Spleen (tissue), 11 donors: ENCODE results near the gene PTPN4. TPM values are rescaled to one million over a fixed set of nuclear protein-coding genes. Genes with fewer than 3 reads are reported as not detected.

Experiments
- DNase-seq: peaks from one replicate; pipeline ENCODE4 v3.0.0-alpha.2; 2020
- H3K27ac ChIP-seq, 8 donors: fragments of 200-600 bp; sonication (generic) in 7 of 8; 1 replicate in 4 of 8; 2 replicates in 4 of 8; pipeline versions ENCODE4 v1.5.0 to v1.8.0; 2016 to 2021; ENCODE audit warnings: inconsistent platforms in 4 of 8, mild to moderate bottlenecking in 4 of 8, moderate library complexity in 1 of 8
- H3K27me3 ChIP-seq, 7 donors: fragments of 200-600 bp; sonication (generic) in 6 of 7; replicated peaks in 1 of 7; 1 replicate in 4 of 7; 2 replicates in 3 of 7; pipeline versions ENCODE4 v1.5.0 to v1.8.0; 2016 to 2021; ENCODE audit warnings: inconsistent platforms in 3 of 7, mild to moderate bottlenecking in 1 of 7
- H3K36me3 ChIP-seq, 6 donors: fragments of 200-600 bp; sonication (generic) in 5 of 6; 1 replicate in 4 of 6; 2 replicates in 2 of 6; pipeline versions ENCODE4 v1.5.0 to v1.8.0; 2016 to 2021; ENCODE audit warnings: inconsistent platforms in 2 of 6
- H3K4me1 ChIP-seq, 6 donors: fragments of 200-600 bp; sonication (generic) in 5 of 6; 1 replicate in 3 of 6; 2 replicates in 3 of 6; pipeline versions ENCODE4 v1.5.0 to v1.8.0; 2016 to 2021; ENCODE audit warnings: inconsistent platforms in 3 of 6
- H3K4me3 ChIP-seq, 8 donors: fragments of 200-600 bp; sonication (generic) in 7 of 8; 1 replicate in 4 of 8; 2 replicates in 4 of 8; pipeline versions ENCODE4 v1.5.0 to v1.8.0; 2016 to 2021; ENCODE audit warnings: inconsistent platforms in 4 of 8, mild to moderate bottlenecking in 4 of 8, moderate library complexity in 2 of 8
- H3K9me3 ChIP-seq, 8 donors: fragments of 200-600 bp; sonication (generic) in 7 of 8; 1 replicate in 4 of 8; 2 replicates in 4 of 8; pipeline versions ENCODE4 v1.5.0 to v1.8.0; 2016 to 2021; ENCODE audit warnings: inconsistent platforms in 4 of 8
- POLR2A ChIP-seq, 3 donors: fragments of 450-650 bp; IDR thresholded peaks; one replicate each; pipeline ENCODE4 v1.5.1; 2017; ENCODE audit warnings: antibody characterized with exemption in 3 of 3, mild to moderate bottlenecking in 1 of 3
- POLR2AphosphoS5 ChIP-seq, 3 donors: sonication (generic); formaldehyde crosslinking; IDR thresholded peaks; one replicate each; pipeline ENCODE4 v1.5.1; 2017; ENCODE audit warnings: antibody characterized with exemption in 3 of 3
- WGBS, 5 donors: extraction: QIAGEN DNeasy Blood & Tissue Kit in 3 of 5; methylation state at CpG; one replicate each; pipeline versions ENCODE4 v1.1.5 to v1.1.7; 2013 to 2018; 5-methylcytosine and 5-hydroxymethylcytosine counted together
- intact Hi-C: fragments of 100-400 bp; cut with DNase I; formaldehyde crosslinking; loops from one replicate; pipeline ENCODE4 v1.15.0; 2023; ENCODE audit warnings: low total_unique reads
- polyA plus RNA-seq, 3 donors: library from polyadenylated mRNA; stranded (reverse); fragments of 200-250 nt; gene quantifications; one replicate each; pipeline ENCODE4 v1.2.1, GENCODE V29; 2013
- total RNA-seq, 7 donors: library from RNA; depleted of rRNA in 3 of 7; stranded (reverse); fragments of >200 nt in 3 of 7; fragmentation: NEBNext Ultra II Directional in 4 of 7; extraction: Animal tissue kit (Norgen Biotek cat#: 25700) in 4 of 7; gene quantifications; one replicate each; pipeline versions ENCODE4 v1.1.0 to v1.2.1, GENCODE V29; 2016 to 2021
- TF ChIP-seq, protein P1 (sequence below), 11 experiments: fragments of 200-600 bp in 7 of 11; fragments of 450-650 bp in 4 of 11; sonication (generic) in 4 of 11; IDR thresholded peaks in 8 of 11; conservative IDR thresholded peaks in 3 of 11; 1 replicate in 7 of 11; 2 replicates in 4 of 11; pipeline versions ENCODE4 v1.4.0 to v1.8.0; 2016 to 2021; ENCODE audit warnings: antibody characterized with exemption in 11 of 11, inconsistent platforms in 4 of 11, mild to moderate bottlenecking in 1 of 11
- donor health status: healthy with polysubstance abuse.
- donor health status: DM: no; HTN: no; CAD: no; lungs with moderate emphysema.
- donor health status: DM: no; HTN: no; CAD: no.
- donor health status: Bipolar disorder and iron deficiency.
- donor health status: healthy.
- donor health status: DM: no; HTN: no; CAD: no.
- donor health status: DM: yes; HTN: yes; CAD: no.

PTPN4 gene
- total and polyA plus RNA-seq, 10 donors, result 2.4 to 50.9 (median 37.1) TPM

DNA sequence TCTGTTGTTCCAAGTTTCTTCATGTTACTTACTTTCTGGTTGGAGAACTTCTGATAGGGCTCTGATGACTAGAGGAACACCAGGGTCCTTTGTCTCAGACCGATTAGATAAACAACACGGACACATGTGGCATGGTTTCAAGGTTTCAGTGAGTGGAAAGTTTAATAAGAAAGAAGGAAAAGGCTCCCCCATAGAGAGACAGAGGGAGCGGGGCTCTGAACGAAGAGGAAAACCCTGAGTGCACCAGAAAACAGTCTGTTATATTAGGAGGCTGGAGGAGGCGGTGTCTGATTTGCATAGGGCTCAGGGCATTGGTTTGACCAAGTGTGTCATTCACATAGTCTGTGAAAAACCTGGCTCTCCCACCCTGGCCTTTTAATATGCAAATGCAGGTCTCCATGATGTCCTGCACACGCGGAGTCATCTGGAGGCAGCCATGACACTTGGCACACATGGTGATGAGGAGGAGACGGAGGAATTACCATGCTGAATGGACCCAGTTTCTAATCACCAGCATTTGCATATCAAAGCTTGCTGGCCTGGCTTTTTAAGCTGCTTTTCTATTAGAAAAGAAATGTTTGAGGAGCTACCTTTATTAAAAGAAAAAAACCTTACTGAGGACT, 94.2 kb downstream of the PTPN4 start:
- peaks cover 0 to 13% (median 0%) of the 10 kb centered on the region in 6 donors for H3K36me3 ChIP-seq
- no peak for DNase-seq
- peaks cover 19 to 55% (median 41%) of the 10 kb centered on the region in 8 donors for H3K9me3 ChIP-seq
- H3K4me1 ChIP-seq, result peaks cover 0 to 4% (median 0%) of the 10 kb centered on the region in 6 donors
- no peak overlapping the region for H3K4me3 ChIP-seq
- H3K27ac ChIP-seq, result no peak overlapping the region
- TF ChIP-seq POLR2A (IDR thresholded peaks at IDR 0.05) (no peak), POLR2AphosphoS5 (IDR thresholded peaks at IDR 0.05) (no peak)
- TF ChIP-seq, protein P1, sequence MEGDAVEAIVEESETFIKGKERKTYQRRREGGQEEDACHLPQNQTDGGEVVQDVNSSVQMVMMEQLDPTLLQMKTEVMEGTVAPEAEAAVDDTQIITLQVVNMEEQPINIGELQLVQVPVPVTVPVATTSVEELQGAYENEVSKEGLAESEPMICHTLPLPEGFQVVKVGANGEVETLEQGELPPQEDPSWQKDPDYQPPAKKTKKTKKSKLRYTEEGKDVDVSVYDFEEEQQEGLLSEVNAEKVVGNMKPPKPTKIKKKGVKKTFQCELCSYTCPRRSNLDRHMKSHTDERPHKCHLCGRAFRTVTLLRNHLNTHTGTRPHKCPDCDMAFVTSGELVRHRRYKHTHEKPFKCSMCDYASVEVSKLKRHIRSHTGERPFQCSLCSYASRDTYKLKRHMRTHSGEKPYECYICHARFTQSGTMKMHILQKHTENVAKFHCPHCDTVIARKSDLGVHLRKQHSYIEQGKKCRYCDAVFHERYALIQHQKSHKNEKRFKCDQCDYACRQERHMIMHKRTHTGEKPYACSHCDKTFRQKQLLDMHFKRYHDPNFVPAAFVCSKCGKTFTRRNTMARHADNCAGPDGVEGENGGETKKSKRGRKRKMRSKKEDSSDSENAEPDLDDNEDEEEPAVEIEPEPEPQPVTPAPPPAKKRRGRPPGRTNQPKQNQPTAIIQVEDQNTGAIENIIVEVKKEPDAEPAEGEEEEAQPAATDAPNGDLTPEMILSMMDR (IDR thresholded peaks at IDR 0.05 in 8 of 11, conservative IDR thresholded peaks at IDR 0.05 in 3 of 11), result no peak
- intact Hi-C loops, result no loop called here
- no peaks in the 10 kb centered on the region for H3K27me3 ChIP-seq
- 93 to 97% (median 96%) methylated on average over 8 of the region's 8 CpGs for WGBS, 5 donors

DNA sequence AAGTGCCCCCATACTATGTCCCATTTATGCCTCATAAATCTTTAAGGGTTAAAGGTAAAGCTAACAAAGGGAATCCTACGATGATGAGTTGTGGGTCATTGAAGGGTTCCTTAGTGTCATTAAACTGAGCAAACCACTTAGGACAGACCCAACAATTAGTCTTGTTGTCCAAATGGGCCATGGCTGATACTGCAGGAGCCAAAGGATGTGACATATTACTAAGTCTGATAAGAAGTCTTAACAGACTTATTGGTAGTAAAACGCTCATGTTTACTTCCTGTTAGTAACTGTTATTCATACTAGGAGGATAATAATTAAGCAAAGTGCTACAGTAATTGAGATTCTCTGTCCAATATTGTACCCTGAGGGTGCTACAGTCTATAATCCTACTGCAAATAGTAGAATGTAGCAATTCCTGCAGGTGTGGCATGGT, 96.8 kb downstream of the PTPN4 start:
- Histone ChIP-seq H3K4me1 (peaks cover 0 to 15% (median 0%) of the 10 kb centered on the region in 6 donors), H3K36me3 (peaks cover 0 to 7% (median 0%) of the 10 kb centered on the region in 6 donors), H3K4me3 (no peak overlapping the region), H3K9me3 (peaks cover 13 to 29% (median 23%) of the 10 kb centered on the region in 8 donors), H3K27me3 (no peaks in the 10 kb centered on the region), H3K27ac (no peak overlapping the region)
- DNase-seq, result no peak
- 51 to 73% (median 61%) methylated on average over 2 of the region's 2 CpGs for WGBS, 5 donors
- intact Hi-C loops, result no loop called here
- TF ChIP-seq POLR2A (IDR thresholded peaks at IDR 0.05) (no peak), POLR2AphosphoS5 (IDR thresholded peaks at IDR 0.05) (no peak)
- TF ChIP-seq, protein P1 (IDR thresholded peaks at IDR 0.05 in 8 of 11, conservative IDR thresholded peaks at IDR 0.05 in 3 of 11), result no peak

DNA sequence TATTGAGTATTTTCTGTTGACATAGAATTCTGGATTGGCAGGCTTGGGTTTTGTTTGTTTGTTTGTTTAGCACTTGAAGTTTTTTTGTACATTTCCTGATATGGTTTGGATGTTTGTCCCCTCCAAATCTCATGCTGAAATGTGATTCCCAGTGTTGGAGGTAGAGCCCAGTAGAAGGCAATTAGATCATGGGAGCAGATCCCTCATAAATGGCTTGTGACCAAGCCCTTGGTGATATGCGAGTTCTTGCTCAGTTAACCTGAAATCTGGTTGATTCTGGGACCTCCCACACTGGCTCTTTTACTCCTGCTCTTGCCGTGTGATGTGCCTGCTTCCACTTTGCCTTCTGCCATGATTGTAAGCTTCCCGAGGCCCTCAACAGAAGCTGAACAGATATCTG, 98.0 kb downstream of the PTPN4 start:
- DNase-seq, result no peak
- Histone ChIP-seq H3K27ac (no peak overlapping the region), H3K36me3 (peaks cover 0 to under 1% (median 0%) of the 10 kb centered on the region in 6 donors), H3K9me3 (peaks cover 4 to 17% (median 11%) of the 10 kb centered on the region in 8 donors), H3K4me3 (no peak overlapping the region), H3K4me1 (peaks cover 0 to 27% (median 7%) of the 10 kb centered on the region in 6 donors), H3K27me3 (no peaks in the 10 kb centered on the region)
- TF ChIP-seq, protein P1 (IDR thresholded peaks at IDR 0.05 in 8 of 11, conservative IDR thresholded peaks at IDR 0.05 in 3 of 11), result no peak
- TF ChIP-seq POLR2A (IDR thresholded peaks at IDR 0.05) (no peak), POLR2AphosphoS5 (IDR thresholded peaks at IDR 0.05) (no peak)
- intact Hi-C loops, result no loop called here
- WGBS, 5 donors, result 88 to 95% (median 91%) methylated on average over 3 of the region's 3 CpGs

DNA sequence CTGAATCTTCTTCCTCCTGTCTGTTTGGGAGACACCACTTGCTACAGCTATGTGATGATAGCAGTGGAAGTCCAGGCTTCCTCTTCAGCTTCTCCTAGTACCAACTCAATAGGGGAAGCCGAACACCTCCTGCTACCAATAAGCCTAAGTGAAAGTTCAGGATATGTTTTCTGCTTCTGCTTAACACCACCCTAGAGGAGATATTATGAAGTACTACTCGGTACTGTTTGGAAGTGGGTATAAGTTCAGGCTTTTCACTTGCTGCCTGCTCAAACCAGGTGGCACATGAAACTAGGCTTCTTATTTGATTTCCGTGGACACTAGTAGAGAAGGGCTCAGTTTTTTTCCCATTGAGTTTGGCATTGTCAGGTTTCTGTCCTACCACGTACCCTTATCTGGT, 99.8 kb downstream of the PTPN4 start:
- peaks cover 0 to 12% (median 0%) of the 10 kb centered on the region in 6 donors for H3K36me3 ChIP-seq
- H3K27ac ChIP-seq, result no peak overlapping the region
- no peak for DNase-seq
- peaks cover 0 to 41% (median 7%) of the 10 kb centered on the region in 6 donors for H3K4me1 ChIP-seq
- H3K9me3 ChIP-seq, result no peaks in the 10 kb centered on the region
- 81 to 98% (median 86%) methylated on average over 4 of the region's 4 CpGs for WGBS, 5 donors
- no peaks in the 10 kb centered on the region for H3K27me3 ChIP-seq
- TF ChIP-seq POLR2A (IDR thresholded peaks at IDR 0.05), result no peak
- no peak for TF ChIP-seq POLR2AphosphoS5 (IDR thresholded peaks at IDR 0.05)
- TF ChIP-seq, protein P1 (IDR thresholded peaks at IDR 0.05 in 8 of 11, conservative IDR thresholded peaks at IDR 0.05 in 3 of 11), result no peak
- intact Hi-C loops, result no loop called here
- H3K4me3 ChIP-seq, result no peak overlapping the region
